Keratinocyte (primary cell): ENCODE data around the gene GPR158.

ENCODE experiments used
- CTCF ChIP-seq, 3 experiments: IDR thresholded peaks in 1 of 3; conservative IDR thresholded peaks in 1 of 3; optimal IDR thresholded peaks in 1 of 3; 2 replicates in 2 of 3; 3 replicates in 1 of 3; pipeline versions ENCODE3 to v1.5.1; 2011; ENCODE audit warnings: low read length in 3 of 3, mild to moderate bottlenecking in 3 of 3, moderate library complexity in 2 of 3, control low read depth in 1 of 3, inconsistent platforms in 1 of 3; ENCODE audit not compliant: insufficient read depth in 2 of 3; ENCODE audit errors: extremely low read depth in 1 of 3
- EZH2 ChIP-seq: IDR thresholded peaks from one replicate; pipeline ENCODE4 v1.6.1; 2012; ENCODE audit warnings: inconsistent platforms, mild to moderate bottlenecking, low read length, moderate library complexity

DNA sequence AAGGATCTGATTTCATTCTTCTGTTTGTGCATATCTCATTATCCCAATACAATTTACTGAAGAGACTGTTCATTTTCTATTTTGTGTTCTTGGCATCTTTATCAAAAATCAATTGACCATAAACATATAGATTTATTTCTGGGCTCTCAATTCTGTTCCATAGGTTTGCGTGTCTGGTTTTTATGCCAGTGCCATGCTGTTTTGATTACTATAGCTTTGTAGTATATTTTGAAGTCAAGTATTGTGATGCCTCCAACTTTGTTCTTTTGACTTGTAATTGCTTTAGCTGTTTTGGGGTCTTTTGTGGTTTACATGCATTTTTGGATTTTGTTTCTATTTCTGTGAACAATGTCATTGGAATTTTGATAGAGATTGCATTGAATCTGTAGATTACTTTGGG is 278.8 kb downstream of the GPR158 start:
- TF ChIP-seq CTCF (optimal IDR thresholded peaks at IDR 0.05 in 1 of 3, IDR thresholded peaks at IDR 0.05 in 1 of 3, conservative IDR thresholded peaks at IDR 0.05 in 1 of 3; ENCODE audit: extremely low read depth in 1 of 3, insufficient read depth in 2 of 3, low read length in 3 of 3) (no peak), EZH2 (no peak)
